HepG2 (cell line): ENCODE results near the gene MTHFD2L. TPM values are rescaled to one million over a fixed set of nuclear protein-coding genes. Genes with fewer than 3 reads are reported as not detected.

Experiments used
- ATAC-seq: fragments of 200-7000 bp; cut with Tn5 transposase; 3 replicates; pipeline ENCODE4 v1.9.1; 2020; ENCODE audit warnings: mild to moderate bottlenecking, moderate library complexity
- BruUV-seq: library from RNA; stranded (reverse); fragments of 400-500 nt; replicated peaks from 2 replicates; lab custom pipeline; 2021; lab: Mats Ljungman, UMichigan
- CTCF ChIA-PET: fragments of 300-600 bp; formaldehyde crosslinking; extraction: SDS; loops from one replicate; lab custom pipeline; 2021; ENCODE audit warnings: low total read pairs, inconsistent platforms, low intra/inter-chr PET ratio; lab: Yijun Ruan, JAX
- POLR2A ChIA-PET: fragments of 350-600 bp; sonication (Branson Sonifier 250); formaldehyde crosslinking; loops from one replicate; lab custom pipeline; 2020; ENCODE audit warnings: antibody characterized with exemption, inconsistent platforms; lab: Yijun Ruan, JAX
- DNase-seq: peaks from one replicate; pipeline ENCODE4 v3.0.0-alpha.2; 2015; ENCODE audit warnings: low spot score
- FAIRE-seq: peaks from 3 replicates; lab custom pipeline; 2011; peaks lifted over from hg19 to GRCh38; lab: Jason Lieb, UNC
- H2AFZ ChIP-seq: one replicate; pipeline ENCODE4 v1.6.1; 2011; ENCODE audit warnings: low read length, inconsistent platforms
- H3K27ac ChIP-seq: fragments of 300-600 bp; 3 replicates; pipeline ENCODE4 v1.8.0; 2011; ENCODE audit warnings: mixed run types, mild to moderate bottlenecking, mixed read lengths, low read length, inconsistent platforms; ENCODE audit not compliant: insufficient read depth; ENCODE audit errors: extremely low read length
- H3K27me3 ChIP-seq, 2 experiments: fragments of 200-600 bp in 1 of 2; 2 replicates in 1 of 2; 3 replicates in 1 of 2; pipeline versions ENCODE4 v1.6.0 to v1.8.0; 2011; ENCODE audit warnings: low read length in 2 of 2, mild to moderate bottlenecking in 2 of 2, moderate library complexity in 2 of 2, inconsistent platforms in 1 of 2; ENCODE audit not compliant: insufficient read depth in 2 of 2, control insufficient read depth in 1 of 2
- H3K36me3 ChIP-seq, 2 experiments: fragments of 200-600 bp in 1 of 2; replicated peaks in 1 of 2; 2 replicates in 1 of 2; 3 replicates in 1 of 2; pipeline versions ENCODE4 v1.5.1 to v1.8.0; 2011; ENCODE audit warnings: low read length in 2 of 2, inconsistent platforms in 1 of 2; ENCODE audit not compliant: insufficient read depth in 2 of 2, control insufficient read depth in 1 of 2
- H3K4me1 ChIP-seq: 2 replicates; pipeline ENCODE4 v1.5.1; 2012; ENCODE audit warnings: low read length, inconsistent platforms; ENCODE audit not compliant: insufficient read depth
- H3K4me2 ChIP-seq: 2 replicates; pipeline ENCODE4 v1.6.0; 2011; ENCODE audit warnings: low read depth, low read length, inconsistent platforms
- H3K4me3 ChIP-seq, 3 experiments: fragments of 200-600 bp in 1 of 3; sonication (generic), shearing (Covaris generic) in 1 of 3; replicated peaks in 1 of 3; 2 replicates each; pipeline ENCODE4 v1.5.1; 2011 to 2016; ENCODE audit warnings: low read length in 3 of 3, inconsistent platforms in 2 of 3, low read depth in 2 of 3, mild to moderate bottlenecking in 2 of 3, control low read depth in 1 of 3, mixed read lengths in 1 of 3; ENCODE audit not compliant: insufficient read depth in 1 of 3
- H3K79me2 ChIP-seq: one replicate; pipeline ENCODE4 v1.6.1; 2011; ENCODE audit warnings: low read length, inconsistent platforms; ENCODE audit not compliant: insufficient read depth
- H3K9ac ChIP-seq: 2 replicates; pipeline ENCODE4 v1.6.0; 2011; ENCODE audit warnings: mild to moderate bottlenecking, low read depth, low read length, inconsistent platforms; ENCODE audit not compliant: insufficient read depth
- H3K9me3 ChIP-seq: 2 replicates; pipeline ENCODE4 v1.5.1; 2012; ENCODE audit warnings: mild to moderate bottlenecking, low read length
- H4K20me1 ChIP-seq: 2 replicates; pipeline ENCODE4 v1.6.0; 2011; ENCODE audit warnings: inconsistent platforms, mild to moderate bottlenecking, low read length, moderate library complexity; ENCODE audit not compliant: insufficient read depth
- HNRNPK ChIP-seq: fragments of 200-400 bp; formaldehyde crosslinking; IDR thresholded peaks from 2 replicates; pipeline ENCODE4 v1.6.1; 2018; ENCODE audit warnings: low read length, low read depth, moderate library complexity, mild to moderate bottlenecking; ENCODE audit not compliant: poor library complexity, severe bottlenecking
- KDM5A ChIP-seq: fragments of 200-600 bp; sonication (generic); IDR thresholded peaks from 2 replicates; pipeline ENCODE4 v1.7.0; 2018; ENCODE audit warnings: antibody characterized with exemption, mild to moderate bottlenecking, low read length, borderline replicate concordance
- MYC ChIP-seq: sonication (generic); formaldehyde crosslinking; IDR thresholded peaks from 2 replicates; pipeline ENCODE4 v1.9.0; 2021; ENCODE audit warnings: missing genetic modification reagents, borderline replicate concordance
- MYPOP ChIP-seq: sonication (generic); formaldehyde crosslinking; IDR thresholded peaks from 2 replicates; pipeline ENCODE4 v1.8.1; 2023; ENCODE audit warnings: mild to moderate bottlenecking, moderate library complexity, missing genetic modification reagents
- SMYD3 ChIP-seq: sonication (generic); formaldehyde crosslinking; IDR thresholded peaks from 2 replicates; pipeline ENCODE4 v1.8.1; 2023; ENCODE audit warnings: mild to moderate bottlenecking, missing genetic modification reagents
- SRSF4 ChIP-seq: fragments of 200-400 bp; formaldehyde crosslinking; IDR thresholded peaks from one replicate; pipeline ENCODE4 v1.6.1; 2018; ENCODE audit warnings: mild to moderate bottlenecking, low read depth, low read length, moderate library complexity; ENCODE audit not compliant: poor library complexity, severe bottlenecking
- ZBTB33 ChIP-seq: sonication (generic); formaldehyde crosslinking; IDR thresholded peaks from 2 replicates; pipeline ENCODE4 v1.4.0; 2020; ENCODE audit warnings: missing genetic modification reagents
- ZNF124 ChIP-seq: sonication (generic); formaldehyde crosslinking; IDR thresholded peaks from 2 replicates; pipeline ENCODE4 v1.4.0; 2020; ENCODE audit warnings: missing genetic modification reagents
- ZNF335 ChIP-seq: sonication (generic); formaldehyde crosslinking; IDR thresholded peaks from 2 replicates; pipeline ENCODE4 v1.4.0; 2020; ENCODE audit warnings: missing genetic modification reagents
- ZNF569 ChIP-seq: sonication (generic); formaldehyde crosslinking; IDR thresholded peaks from 2 replicates; pipeline ENCODE4 v1.5.0; 2020; ENCODE audit warnings: mild to moderate bottlenecking, missing genetic modification reagents, moderate library complexity, borderline replicate concordance
- ZNF615 ChIP-seq: sonication (generic); formaldehyde crosslinking; IDR thresholded peaks from 2 replicates; pipeline ENCODE4 v1.5.0; 2020; ENCODE audit warnings: mild to moderate bottlenecking, missing genetic modification reagents, borderline replicate concordance
- ZSCAN31 ChIP-seq: sonication (generic); formaldehyde crosslinking; IDR thresholded peaks from 2 replicates; pipeline ENCODE4 v1.5.0; 2020; ENCODE audit warnings: low read depth, mild to moderate bottlenecking, missing genetic modification reagents
- WGBS: methylation state at CpG from one replicate; pipeline ENCODE4 v1.1.6; 2017; ENCODE audit warnings: low lambda C conversion rate; 5-methylcytosine and 5-hydroxymethylcytosine counted together
- in situ Hi-C: cut with HindIII; loops from 2 replicates; pipeline ENCODE4 v1.10.0; 2017; ENCODE audit warnings: low pct_unique_long_range_greater_than_20kb; ENCODE audit not compliant: extremely low pct_ligation_motif_present
- intact Hi-C: fragments of 100-400 bp; cut with micrococcal nuclease; formaldehyde crosslinking; loops from one replicate; pipeline ENCODE4 v1.10.0; 2022; ENCODE audit not compliant: unreplicated experiment
- polyA plus RNA-seq, 8 experiments: library from polyadenylated mRNA; depleted of rRNA in 3 of 8; stranded (reverse) in 7 of 8; unstranded in 1 of 8; fragments of >200 nt; fragmentation: Illumina TruSeq in 4 of 8; extraction: Trizol in 4 of 8; gene quantifications; 2 replicates each; pipeline versions ENCODE4 v1.2.1 to v1.2.3, GENCODE V29; 2011 to 2016; ENCODE audit warnings: low read depth in 4 of 8, missing spikeins in 1 of 8, mixed read lengths in 1 of 8; ENCODE audit not compliant: insufficient read depth in 1 of 8
- total RNA-seq, 5 experiments: library from RNA; depleted of rRNA; stranded (reverse); fragments of >200 nt; fragmentation: Illumina TruSeq; extraction: Trizol; gene quantifications; 2 replicates each; pipeline ENCODE4 v1.2.3, GENCODE V29; 2016; ENCODE audit warnings: low read depth in 1 of 5

The MTHFD2L gene
- total and polyA plus RNA-seq, 2 of the 13 experiments (the other 11 are each of a cell fraction or from before 2014, with no cell fraction given), result 10.5 to 14.9 TPM

- Histone ChIP-seq H3K27me3 (peaks cover 0 to 15% of the 10 kb centered on the region in 2 experiments; a peak in 1 of 5 replicates), H3K4me1 (peaks cover 25% of the 10 kb centered on the region), H3K9ac (no peak overlapping the region), H2AFZ (no peak overlapping the region), H3K36me3 (no peaks in the 10 kb centered on the region), H3K9me3 (no peaks in the 10 kb centered on the region), H4K20me1 (no peaks in the 10 kb centered on the region), H3K4me2 (no peak overlapping the region), H3K79me2 (no peaks in the 10 kb centered on the region), H3K4me3 (no peak overlapping the region), H3K27ac (no peak overlapping the region)
- intact Hi-C loops, result loop anchor here (2.0 kb wide), 1 partner anchor 484 kb away; no protein-coding TSS in a partner anchor
- in situ Hi-C loops, result loop anchor here (5.0 to 10.0 kb wide), 2 partner anchors 122 to 474 kb away; no protein-coding TSS in a partner anchor
- DNase-seq (no peak), ATAC-seq (no peak), FAIRE-seq (no peak)
- no TSS peak for BruUV-seq
- TF ChIP-seq KDM5A (no peak), ZNF569 (CRISPR knock-in tag) (no peak), ZNF615 (CRISPR knock-in tag) (no peak), ZSCAN31 (CRISPR knock-in tag) (no peak), ZNF335 (CRISPR knock-in tag) (no peak)
- WGBS, result 58% methylated on average over 4 of the region's 4 CpGs
- ChIA-PET CTCF (interaction anchor here (2.5 to 3.9 kb wide), 2 partner anchors 38 to 121 kb away, joined by 20 to 22 read pairs; no protein-coding TSS in a partner anchor), POLR2A (interaction anchor here (1.0 kb wide), 1 partner anchor 464 kb away, joined by 3 read pairs; no protein-coding TSS in a partner anchor)
Observed at GRCh38 chr4:74190332-74190731, 32.4 kb downstream of the MTHFD2L start.

- intact Hi-C loops, result loop anchor here (1.0 to 2.0 kb wide), 2 partner anchors 11 to 484 kb away; no protein-coding TSS in a partner anchor
- H3K4me2 ChIP-seq, result peak overlapping the region; percentile 5; the same call in 1 of the 2 replicates
- H3K27me3 ChIP-seq, result peaks cover 0 to 20% of the 10 kb centered on the region in 2 experiments; a peak in 1 of 5 replicates
- peak; percentile 82 for DNase-seq
- H3K4me3 ChIP-seq, result no peak overlapping the region
- ATAC-seq, result peak; percentile 91
- POLR2A ChIA-PET, result interaction anchor here (1.0 kb wide), 2 partner anchors 11 to 463 kb away, joined by 3 to 4 read pairs; no protein-coding TSS in a partner anchor
- peaks cover 25% of the 10 kb centered on the region for H3K4me1 ChIP-seq
- no peak for FAIRE-seq
- CTCF ChIA-PET, result interaction anchor here (1.0 to 3.9 kb wide), 3 partner anchors 11 to 120 kb away, joined by 3 to 22 read pairs (median 20); no protein-coding TSS in a partner anchor
- H3K9me3 ChIP-seq, result no peaks in the 10 kb centered on the region
- BruUV-seq, result no TSS peak
- no peaks in the 10 kb centered on the region for H4K20me1 ChIP-seq
- H3K79me2 ChIP-seq, result no peaks in the 10 kb centered on the region
- WGBS, result 27% methylated on average over 4 of the region's 4 CpGs
- in situ Hi-C loops, result loop anchor here (5.0 to 10.0 kb wide), 2 partner anchors 121 to 474 kb away; no protein-coding TSS in a partner anchor
- H3K27ac ChIP-seq, result no peak overlapping the region
- no peak overlapping the region for H2AFZ ChIP-seq
- H3K9ac ChIP-seq, result no peak overlapping the region
- no peaks in the 10 kb centered on the region for H3K36me3 ChIP-seq
- no peak; the same call in 1 of the 2 replicates for TF ChIP-seq MYPOP (CRISPR knock-in tag)
- TF ChIP-seq MYC (CRISPR knock-in tag), result no peak
- TF ChIP-seq SRSF4, result no peak
- no peak for TF ChIP-seq ZNF124 (CRISPR knock-in tag)
- TF ChIP-seq ZBTB33 (CRISPR knock-in tag), result no peak
- no peak for TF ChIP-seq HNRNPK
- no peak for TF ChIP-seq SMYD3 (CRISPR knock-in tag)
Observed at GRCh38 chr4:74190919-74191397, 33.0 kb downstream of the MTHFD2L start.
